Fibroblast of lung (primary cell): Measurements from ENCODE around the gene COLQ.

Experiments
- CTCF ChIP-seq, 2 donors: IDR thresholded peaks in 1 of 2; conservative IDR thresholded peaks in 1 of 2; 1 replicate in 1 of 2; 2 replicates in 1 of 2; pipeline ENCODE4 v1.5.1; 2011 to 2012; ENCODE audit warnings: low read length in 2 of 2, control low read depth in 1 of 2, inconsistent platforms in 1 of 2, low read depth in 1 of 2, mild to moderate bottlenecking in 1 of 2
- EZH2 ChIP-seq: IDR thresholded peaks from 2 replicates; pipeline ENCODE4 v1.5.1; 2012; ENCODE audit warnings: low read length, control low read depth, mild to moderate bottlenecking; ENCODE audit errors: missing control alignments

GRCh38 chr3:15458212-15458780, 63.2 kb downstream of the COLQ start:
- TF ChIP-seq EZH2 (no peak), CTCF (conservative IDR thresholded peaks at IDR 0.05 in 1 of 2, IDR thresholded peaks at IDR 0.05 in 1 of 2; ENCODE audit: low read depth in 1 of 2, low read length in 2 of 2) (no peak)
